Neural cell (in vitro differentiated cells): ENCODE data around the gene ZDHHC7. TPM values are rescaled to one million over a fixed set of nuclear protein-coding genes. Genes with fewer than 3 reads are reported as not detected.

Experiments
- H2AFZ ChIP-seq: fragments of 200-600, 300-800 bp; sonication (generic), shearing (Covaris generic); 2 replicates; pipeline ENCODE4 v1.6.0; 2014; ENCODE audit warnings: low read depth, mild to moderate bottlenecking, antibody characterized with exemption, low read length, moderate library complexity
- H3F3A ChIP-seq: fragments of 200-600 bp; shearing (Covaris generic); 2 replicates; pipeline ENCODE4 v1.6.1; 2016; ENCODE audit warnings: mild to moderate bottlenecking, moderate library complexity, mixed read lengths, antibody characterized with exemption, low read length; ENCODE audit not compliant: insufficient read depth, poor library complexity, severe bottlenecking
- H3K27ac ChIP-seq: fragments of 200-600, 300-800 bp; sonication (generic), shearing (Covaris generic); 2 replicates; pipeline ENCODE4 v1.5.1; 2014; ENCODE audit warnings: mild to moderate bottlenecking, low read length, moderate library complexity
- H3K27me3 ChIP-seq: fragments of 300-800, 200-600 bp; sonication (generic), shearing (Covaris generic); 2 replicates; pipeline ENCODE4 v1.6.0; 2014; ENCODE audit warnings: mild to moderate bottlenecking, low read depth, low read length, moderate library complexity; ENCODE audit not compliant: insufficient read depth
- H3K36me3 ChIP-seq: fragments of 300-800, 200-600 bp; sonication (generic), shearing (Covaris generic); 2 replicates; pipeline ENCODE4 v1.5.1; 2014; ENCODE audit warnings: mild to moderate bottlenecking, antibody characterized with exemption, low read length, moderate library complexity; ENCODE audit not compliant: insufficient read depth
- H3K4me2 ChIP-seq: fragments of 300-800, 200-600 bp; sonication (generic), shearing (Covaris generic); 2 replicates; pipeline ENCODE4 v1.6.0; 2014; ENCODE audit warnings: mild to moderate bottlenecking, low read length
- H3K4me3 ChIP-seq: fragments of 300-800, 200-600 bp; sonication (generic), shearing (Covaris generic); 2 replicates; pipeline ENCODE4 v1.5.1; 2014; ENCODE audit warnings: mild to moderate bottlenecking, low read length, moderate library complexity
- H3K79me2 ChIP-seq: fragments of 200-600 bp; shearing (Covaris generic); replicated peaks from 2 replicates; pipeline ENCODE4 v1.6.0; 2014; ENCODE audit warnings: mild to moderate bottlenecking, low read length, moderate library complexity; ENCODE audit not compliant: insufficient read depth
- H3K9ac ChIP-seq: fragments of 300-800, 200-600 bp; sonication (generic), shearing (Covaris generic); 2 replicates; pipeline ENCODE4 v1.6.1; 2016; ENCODE audit warnings: mild to moderate bottlenecking, low read length, mixed read lengths
- H3K9me2 ChIP-seq: fragments of 200-600 bp; shearing (Covaris generic); 2 replicates; pipeline ENCODE4 v1.6.1; 2016; ENCODE audit warnings: mild to moderate bottlenecking, low read length, mixed read lengths; ENCODE audit not compliant: insufficient read depth
- H3K9me3 ChIP-seq: fragments of 200-600, 300-800 bp; sonication (generic), shearing (Covaris generic); 2 replicates; pipeline ENCODE4 v1.6.1; 2016; ENCODE audit warnings: mild to moderate bottlenecking, mixed run types, low read length, moderate library complexity, mixed read lengths
- H4K20me1 ChIP-seq: fragments of 200-600 bp; shearing (Covaris generic); 2 replicates; pipeline ENCODE4 v1.6.1; 2016; ENCODE audit warnings: mild to moderate bottlenecking, mixed run types; ENCODE audit not compliant: insufficient read depth
- CTCF ChIP-seq: fragments of 450-650 bp; IDR thresholded peaks from 2 replicates; pipeline ENCODE4 v1.5.1; 2014; ENCODE audit warnings: antibody characterized with exemption, mild to moderate bottlenecking, moderate library complexity; ENCODE audit not compliant: poor library complexity, severe bottlenecking
- EP300 ChIP-seq: fragments of 450-650 bp; conservative IDR thresholded peaks from 2 replicates; pipeline ENCODE4 v1.6.1; 2014; ENCODE audit warnings: antibody characterized with exemption, mild to moderate bottlenecking, moderate library complexity; ENCODE audit not compliant: poor library complexity, severe bottlenecking
- EZH2 ChIP-seq: fragments of 200-600, 300-800 bp; shearing (Covaris generic), sonication (generic); IDR thresholded peaks from 2 replicates; pipeline ENCODE4 v1.6.1; 2014; ENCODE audit warnings: antibody characterized with exemption, low read length, borderline replicate concordance, mild to moderate bottlenecking; ENCODE audit not compliant: insufficient read depth, poor library complexity, severe bottlenecking
- MXI1 ChIP-seq: fragments of 450-650 bp; conservative IDR thresholded peaks from 2 replicates; pipeline ENCODE4 v1.6.1; 2014; ENCODE audit warnings: antibody characterized with exemption, mild to moderate bottlenecking; ENCODE audit not compliant: poor library complexity, severe bottlenecking
- POLR2AphosphoS5 ChIP-seq: IDR thresholded peaks from 2 replicates; pipeline ENCODE4 v1.6.1; 2012
- RAD21 ChIP-seq: fragments of 450-650 bp; conservative IDR thresholded peaks from 2 replicates; pipeline ENCODE4 v1.6.1; 2014; ENCODE audit warnings: antibody characterized with exemption, mild to moderate bottlenecking, moderate library complexity
- REST ChIP-seq: IDR thresholded peaks from 2 replicates; pipeline ENCODE4 v1.6.1; 2012; ENCODE audit warnings: borderline replicate concordance
- SMC3 ChIP-seq: fragments of 450-650 bp; conservative IDR thresholded peaks from 2 replicates; pipeline ENCODE4 v1.6.1; 2014; ENCODE audit warnings: antibody characterized with exemption, mild to moderate bottlenecking, moderate library complexity; ENCODE audit not compliant: poor library complexity
- TAF1 ChIP-seq: IDR thresholded peaks from 2 replicates; pipeline ENCODE4 v1.6.1; 2012; ENCODE audit warnings: low read depth
- polyA plus RNA-seq: library from polyadenylated mRNA; depleted of rRNA; stranded (reverse); fragments of >200 nt; gene quantifications from 2 replicates; pipeline ENCODE4 v1.2.3, GENCODE V29; 2014

Gene ZDHHC7
- polyA plus RNA-seq, 1 donor from 2014 or later: 33.8 TPM

- H3F3A ChIP-seq: no peaks in the 10 kb centered on the region
- H3K27me3 ChIP-seq: no peaks in the 10 kb centered on the region
- no peak overlapping the region for H3K27ac ChIP-seq
- no peak overlapping the region for H3K4me3 ChIP-seq
- peaks cover 10% of the 10 kb centered on the region for H3K79me2 ChIP-seq
- no peak overlapping the region for H3K9ac ChIP-seq
- no peaks in the 10 kb centered on the region for H3K36me3 ChIP-seq
- H3K9me2 ChIP-seq: no peaks in the 10 kb centered on the region
- no peak overlapping the region for H2AFZ ChIP-seq
- no peak for TF ChIP-seq CTCF
- no peak for TF ChIP-seq MXI1
- no peak for TF ChIP-seq EZH2
- no peak for TF ChIP-seq RAD21
- TF ChIP-seq POLR2AphosphoS5: no peak
- no peak for TF ChIP-seq TAF1
- TF ChIP-seq EP300: no peak
- TF ChIP-seq SMC3: no peak
- TF ChIP-seq REST: no peak
- H4K20me1 ChIP-seq: no peaks in the 10 kb centered on the region
- H3K9me3 ChIP-seq: no peaks in the 10 kb centered on the region
- no peak overlapping the region for H3K4me2 ChIP-seq
Observed at GRCh38 chr16:84999200-84999599, 12.1 kb downstream of the ZDHHC7 start.

GRCh38 chr16:84996365-84996764 lies 15.0 kb downstream of the ZDHHC7 start:
- no peak overlapping the region for H3K4me3 ChIP-seq
- H3K9ac ChIP-seq: no peak overlapping the region
- no peaks in the 10 kb centered on the region for H3K9me2 ChIP-seq
- no peaks in the 10 kb centered on the region for H3K36me3 ChIP-seq
- H3K27ac ChIP-seq: no peak overlapping the region
- no peaks in the 10 kb centered on the region for H3K79me2 ChIP-seq
- H4K20me1 ChIP-seq: no peaks in the 10 kb centered on the region
- no peaks in the 10 kb centered on the region for H3F3A ChIP-seq
- no peaks in the 10 kb centered on the region for H3K9me3 ChIP-seq
- no peaks in the 10 kb centered on the region for H3K27me3 ChIP-seq
- H2AFZ ChIP-seq: no peak overlapping the region
- no peak overlapping the region for H3K4me2 ChIP-seq
- TF ChIP-seq EZH2 (no peak), SMC3 (no peak), CTCF (no peak), REST (no peak), POLR2AphosphoS5 (no peak), TAF1 (no peak)
